Fibroblast of the aortic adventitia (primary cell): ENCODE data around the gene FSIP1. TPM values are rescaled to one million over a fixed set of nuclear protein-coding genes. Genes with fewer than 3 reads are reported as not detected.

Source experiments
- DNase-seq: peaks from one replicate; pipeline ENCODE4 v3.0.0-alpha.2; 2010; ENCODE audit warnings: low read depth
- H3K4me3 ChIP-seq: 2 replicates; pipeline ENCODE4 v1.5.1; 2011; ENCODE audit warnings: low read depth, mild to moderate bottlenecking, control low read depth, low read length, moderate library complexity
- total RNA-seq: library from RNA; depleted of rRNA; stranded (reverse); fragments of >200 nt; gene quantifications from 2 replicates; pipeline ENCODE4 v1.2.3, GENCODE V29; 2012; ENCODE audit warnings: low replicate concordance
- TF ChIP-seq, protein P1 (sequence below): IDR thresholded peaks from 2 replicates; pipeline ENCODE4 v1.5.1; 2011; ENCODE audit warnings: mild to moderate bottlenecking, low read length, control low read depth, inconsistent platforms; ENCODE audit not compliant: insufficient read depth

The FSIP1 gene
- total RNA-seq, 1 donor: 4.2 TPM

- H3K4me3 ChIP-seq: no peak overlapping the region
- TF ChIP-seq, protein P1, sequence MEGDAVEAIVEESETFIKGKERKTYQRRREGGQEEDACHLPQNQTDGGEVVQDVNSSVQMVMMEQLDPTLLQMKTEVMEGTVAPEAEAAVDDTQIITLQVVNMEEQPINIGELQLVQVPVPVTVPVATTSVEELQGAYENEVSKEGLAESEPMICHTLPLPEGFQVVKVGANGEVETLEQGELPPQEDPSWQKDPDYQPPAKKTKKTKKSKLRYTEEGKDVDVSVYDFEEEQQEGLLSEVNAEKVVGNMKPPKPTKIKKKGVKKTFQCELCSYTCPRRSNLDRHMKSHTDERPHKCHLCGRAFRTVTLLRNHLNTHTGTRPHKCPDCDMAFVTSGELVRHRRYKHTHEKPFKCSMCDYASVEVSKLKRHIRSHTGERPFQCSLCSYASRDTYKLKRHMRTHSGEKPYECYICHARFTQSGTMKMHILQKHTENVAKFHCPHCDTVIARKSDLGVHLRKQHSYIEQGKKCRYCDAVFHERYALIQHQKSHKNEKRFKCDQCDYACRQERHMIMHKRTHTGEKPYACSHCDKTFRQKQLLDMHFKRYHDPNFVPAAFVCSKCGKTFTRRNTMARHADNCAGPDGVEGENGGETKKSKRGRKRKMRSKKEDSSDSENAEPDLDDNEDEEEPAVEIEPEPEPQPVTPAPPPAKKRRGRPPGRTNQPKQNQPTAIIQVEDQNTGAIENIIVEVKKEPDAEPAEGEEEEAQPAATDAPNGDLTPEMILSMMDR: no peak
- DNase-seq: no peak
Measured at GRCh38 chr15:39672184-39672583, 110.5 kb downstream of the FSIP1 start.

DNA sequence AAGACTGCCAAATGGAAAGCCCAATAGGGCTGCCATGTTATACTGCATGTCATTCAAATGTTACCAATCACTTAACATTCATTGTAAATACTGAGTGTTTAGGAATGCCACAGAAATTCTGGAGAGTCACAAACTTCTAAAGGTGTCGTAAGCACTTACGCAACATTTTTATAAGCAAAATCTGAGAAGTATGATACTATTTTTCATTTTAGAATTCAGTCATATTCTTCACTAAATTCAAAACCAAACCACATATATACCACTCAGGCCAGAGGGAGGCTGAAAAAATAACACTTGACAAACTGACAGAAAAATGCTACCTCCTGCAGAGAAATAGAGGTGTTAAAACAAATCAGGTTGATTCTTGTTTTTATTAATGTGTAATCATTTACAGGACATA is 112.0 kb downstream of the FSIP1 start:
- no peak for DNase-seq
- no peak overlapping the region for H3K4me3 ChIP-seq
- TF ChIP-seq, protein P1: no peak

- no peak overlapping the region for H3K4me3 ChIP-seq
- TF ChIP-seq, protein P1: no peak
- no peak for DNase-seq
Measured at GRCh38 chr15:39669661-39670060, 113.0 kb downstream of the FSIP1 start.

- DNase-seq: no peak
- no peak overlapping the region for H3K4me3 ChIP-seq
- TF ChIP-seq, protein P1: no peak
Measured at GRCh38 chr15:39669241-39669640, 113.4 kb downstream of the FSIP1 start.

GRCh38 chr15:39668457-39668856 is 114.2 kb downstream of the FSIP1 start:
- no peak overlapping the region for H3K4me3 ChIP-seq
- DNase-seq: no peak
- TF ChIP-seq, protein P1: no peak

GRCh38 chr15:39667382-39668127 is 115.1 kb downstream of the FSIP1 start:
- no peak for DNase-seq
- TF ChIP-seq, protein P1: no peak

DNA sequence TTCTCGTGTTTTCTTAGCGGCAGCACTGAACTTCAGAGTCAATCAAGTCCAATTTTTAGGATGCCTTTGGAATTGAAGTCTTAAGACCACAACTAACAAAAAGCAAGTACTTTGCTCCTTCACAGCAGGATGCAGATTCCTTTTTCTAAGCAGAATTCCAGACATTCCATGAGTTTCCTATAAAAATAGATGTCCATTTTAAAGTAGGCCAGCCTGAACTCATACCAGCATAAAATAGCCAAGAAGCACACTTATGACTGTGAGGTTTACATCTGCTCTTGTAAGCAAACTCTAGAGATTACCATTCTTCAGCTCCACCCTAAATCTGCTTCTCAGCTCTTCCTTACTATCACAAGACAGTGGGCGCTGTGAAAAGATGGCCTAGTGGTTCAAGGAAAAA is 116.0 kb downstream of the FSIP1 start:
- peak; percentile 74 for DNase-seq
- H3K4me3 ChIP-seq: no peak overlapping the region
- TF ChIP-seq, protein P1: no peak

More at GRCh38 chr15:39667382-39668127, 115.1 kb downstream of the FSIP1 start:
- no peak overlapping the region for H3K4me3 ChIP-seq
